Measurements from ENCODE around the gene ZC3H12C. TPM values are rescaled to one million over a fixed set of nuclear protein-coding genes. Genes with fewer than 3 reads are reported as not detected.

Gene ZC3H12C
- total RNA-seq = 9.6 and 10.5 TPM in 2 replicates
- long read RNA-seq, full-length matches to known transcripts = 1 of 5 reads
- long read RNA-seq, partial matches to known transcripts = 1 of 5 reads
- long read RNA-seq, other reads (novel, unspliced or antisense) = 3 of 5 reads

DNA sequence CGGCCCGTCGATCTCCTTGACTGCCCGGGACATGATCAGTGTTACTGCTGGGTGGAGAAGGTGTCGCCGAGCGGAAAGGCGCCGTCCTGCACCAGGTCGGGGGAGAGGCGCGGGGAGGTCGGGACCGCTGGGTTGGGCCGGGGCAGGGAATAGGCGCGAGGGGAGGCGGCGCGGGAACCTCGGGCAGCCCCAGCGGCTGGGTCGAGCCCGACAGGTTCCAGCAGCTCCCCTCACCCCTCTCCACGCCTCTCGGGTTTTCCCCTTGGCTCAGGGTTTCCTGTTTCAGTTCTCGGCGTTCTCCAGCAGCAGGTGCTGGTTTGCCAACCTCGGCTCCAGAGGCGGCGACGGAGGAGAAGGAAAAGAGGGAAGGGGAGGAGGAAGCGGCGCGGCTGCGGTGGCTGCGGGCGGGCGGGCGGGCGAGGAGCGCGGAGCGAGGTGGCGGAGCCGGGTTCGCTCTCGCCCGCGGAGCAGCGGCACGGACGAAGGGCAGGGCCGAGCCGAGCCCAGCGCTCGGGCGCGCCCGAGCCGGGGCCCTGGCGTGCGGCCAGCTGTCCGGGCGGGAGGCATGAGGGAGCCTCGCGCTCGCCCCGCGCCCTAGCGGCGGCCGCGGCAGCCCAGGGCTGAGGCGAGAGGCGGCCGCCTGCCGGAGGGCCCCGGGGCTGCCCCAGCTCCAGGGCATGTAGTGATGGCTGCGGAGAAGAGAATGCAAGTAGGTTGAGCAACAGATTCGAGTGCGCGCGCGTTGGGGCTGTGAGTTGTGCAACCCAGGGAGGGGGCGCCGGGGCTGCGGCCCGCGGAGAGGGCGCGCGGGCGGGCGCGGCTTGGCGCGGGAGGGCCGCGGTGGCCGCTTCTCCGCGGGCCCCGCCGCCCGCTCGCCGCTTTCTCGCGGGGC lies at the start of gene ZC3H12C:
ZC3H12C (plus strand) TSS at position 878 of the 892 bp plus-strand sequence. CDS start 20 bp downstream, outside the sequence.
- DNase-seq (ENCODE audit: low spot score, unreplicated experiment) = peak; percentile 73

DNA sequence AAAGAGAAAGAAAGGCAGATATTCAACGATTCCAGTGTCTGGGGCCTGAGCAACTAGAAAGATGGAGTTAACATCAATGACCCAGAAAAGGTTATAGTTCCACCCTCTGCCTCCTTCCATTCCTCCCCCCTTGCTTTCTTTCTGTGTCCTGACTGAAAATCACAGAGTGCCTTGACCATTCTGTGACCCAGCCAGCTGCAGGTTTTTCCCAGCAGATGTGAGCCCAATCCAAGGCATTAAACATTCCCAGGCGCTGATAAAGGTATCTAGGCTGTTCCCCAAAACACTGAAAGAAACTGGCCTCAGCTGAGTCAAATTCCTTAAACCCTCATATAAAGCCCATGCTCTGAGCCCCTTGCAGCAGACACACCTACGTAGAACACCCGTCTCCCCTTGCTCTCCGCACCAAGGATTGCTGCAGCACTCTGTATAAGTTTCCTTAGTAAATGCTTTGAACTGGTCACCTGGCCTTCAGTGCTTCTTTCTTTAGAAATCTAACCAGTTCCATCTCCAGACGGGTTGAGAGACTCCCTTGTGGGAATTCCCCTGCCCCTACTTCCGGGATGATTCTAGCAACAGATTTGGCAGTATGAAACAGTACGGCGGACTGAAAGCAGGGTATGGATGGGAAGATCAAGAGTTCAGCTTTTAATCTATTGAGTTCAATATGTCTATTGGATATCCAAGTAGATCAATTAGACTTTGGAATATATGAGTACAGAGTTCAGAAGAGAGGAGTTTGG lies 48.8 kb upstream of the ZC3H12C start:
- no peaks in the 10 kb centered on the region for H3K36me3 Mint-ChIP-seq (ENCODE audit: insufficient read depth)
- TF ChIP-seq, protein P1, sequence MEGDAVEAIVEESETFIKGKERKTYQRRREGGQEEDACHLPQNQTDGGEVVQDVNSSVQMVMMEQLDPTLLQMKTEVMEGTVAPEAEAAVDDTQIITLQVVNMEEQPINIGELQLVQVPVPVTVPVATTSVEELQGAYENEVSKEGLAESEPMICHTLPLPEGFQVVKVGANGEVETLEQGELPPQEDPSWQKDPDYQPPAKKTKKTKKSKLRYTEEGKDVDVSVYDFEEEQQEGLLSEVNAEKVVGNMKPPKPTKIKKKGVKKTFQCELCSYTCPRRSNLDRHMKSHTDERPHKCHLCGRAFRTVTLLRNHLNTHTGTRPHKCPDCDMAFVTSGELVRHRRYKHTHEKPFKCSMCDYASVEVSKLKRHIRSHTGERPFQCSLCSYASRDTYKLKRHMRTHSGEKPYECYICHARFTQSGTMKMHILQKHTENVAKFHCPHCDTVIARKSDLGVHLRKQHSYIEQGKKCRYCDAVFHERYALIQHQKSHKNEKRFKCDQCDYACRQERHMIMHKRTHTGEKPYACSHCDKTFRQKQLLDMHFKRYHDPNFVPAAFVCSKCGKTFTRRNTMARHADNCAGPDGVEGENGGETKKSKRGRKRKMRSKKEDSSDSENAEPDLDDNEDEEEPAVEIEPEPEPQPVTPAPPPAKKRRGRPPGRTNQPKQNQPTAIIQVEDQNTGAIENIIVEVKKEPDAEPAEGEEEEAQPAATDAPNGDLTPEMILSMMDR (IDR thresholded peaks at IDR 0.05; ENCODE audit: unreplicated experiment) = no peak
- H3K4me1 Mint-ChIP-seq (ENCODE audit: low read depth) = no peaks in the 10 kb centered on the region
- H3K4me3 Mint-ChIP-seq (ENCODE audit: low read depth) = no peak overlapping the region
- no peaks in the 10 kb centered on the region for H3K27me3 Mint-ChIP-seq
- H3K27ac Mint-ChIP-seq = no peak overlapping the region
- no peak for DNase-seq (ENCODE audit: low spot score, unreplicated experiment)
- H3K9me3 Mint-ChIP-seq (ENCODE audit: low read depth) = no peaks in the 10 kb centered on the region

More for the DNA sequence above, at the start of gene ZC3H12C:
- Mint-ChIP-seq H3K4me3 (ENCODE audit: low read depth) (peak within 1 kb of the TSS; percentile 91), H3K9me3 (ENCODE audit: low read depth) (no peaks in the 10 kb centered on the region), H3K27me3 (peaks cover 12% of the 10 kb centered on the region), H3K27ac (peak within 1 kb of the TSS; percentile 96), H3K4me1 (ENCODE audit: low read depth) (peaks cover 6% of the 10 kb centered on the region), H3K36me3 (ENCODE audit: insufficient read depth) (no peaks in the 10 kb centered on the region)
- TF ChIP-seq, protein P1 (IDR thresholded peaks at IDR 0.05; ENCODE audit: unreplicated experiment) = peak; percentile 67

GRCh38 chr11:110046775-110047380 lies 46.3 kb upstream of the ZC3H12C start:
- no peak overlapping the region for H3K27ac Mint-ChIP-seq
- TF ChIP-seq, protein P1 (IDR thresholded peaks at IDR 0.05; ENCODE audit: unreplicated experiment) = no peak
- no peaks in the 10 kb centered on the region for H3K36me3 Mint-ChIP-seq (ENCODE audit: insufficient read depth)
- no peaks in the 10 kb centered on the region for H3K4me1 Mint-ChIP-seq (ENCODE audit: low read depth)
- H3K4me3 Mint-ChIP-seq (ENCODE audit: low read depth) = no peak overlapping the region
- H3K9me3 Mint-ChIP-seq (ENCODE audit: low read depth) = no peaks in the 10 kb centered on the region
- no peaks in the 10 kb centered on the region for H3K27me3 Mint-ChIP-seq
- DNase-seq (ENCODE audit: low spot score, unreplicated experiment) = no peak

- no peak for DNase-seq (ENCODE audit: low spot score, unreplicated experiment)
- H3K27ac Mint-ChIP-seq = no peak overlapping the region
- H3K27me3 Mint-ChIP-seq = no peaks in the 10 kb centered on the region
- H3K4me3 Mint-ChIP-seq (ENCODE audit: low read depth) = no peak overlapping the region
- H3K4me1 Mint-ChIP-seq (ENCODE audit: low read depth) = no peaks in the 10 kb centered on the region
- TF ChIP-seq, protein P1 (IDR thresholded peaks at IDR 0.05; ENCODE audit: unreplicated experiment) = no peak
- H3K9me3 Mint-ChIP-seq (ENCODE audit: low read depth) = peaks cover 15% of the 10 kb centered on the region
- no peaks in the 10 kb centered on the region for H3K36me3 Mint-ChIP-seq (ENCODE audit: insufficient read depth)
These were observed 43.5 kb upstream of the ZC3H12C start for GRCh38 chr11:110049501-110050200.
